Ramos (cell line): ENCODE measurements around the gene CHCHD5.
"Not testable (repeated sequence)": the region's sequence is repeated elsewhere in the genome, so short reads cannot be mapped to it uniquely, and the experiment has no call there.

ENCODE experiments used
- in situ Hi-C: fragments of 300-500 bp; cut with MboI; formaldehyde crosslinking; loops from one replicate; pipeline ENCODE4 v1.14.3; 2022; ENCODE audit warnings: low sequenced_read_pairs; ENCODE audit not compliant: unreplicated experiment

Gene CHCHD5, protein sequence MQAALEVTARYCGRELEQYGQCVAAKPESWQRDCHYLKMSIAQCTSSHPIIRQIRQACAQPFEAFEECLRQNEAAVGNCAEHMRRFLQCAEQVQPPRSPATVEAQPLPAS

DNA sequence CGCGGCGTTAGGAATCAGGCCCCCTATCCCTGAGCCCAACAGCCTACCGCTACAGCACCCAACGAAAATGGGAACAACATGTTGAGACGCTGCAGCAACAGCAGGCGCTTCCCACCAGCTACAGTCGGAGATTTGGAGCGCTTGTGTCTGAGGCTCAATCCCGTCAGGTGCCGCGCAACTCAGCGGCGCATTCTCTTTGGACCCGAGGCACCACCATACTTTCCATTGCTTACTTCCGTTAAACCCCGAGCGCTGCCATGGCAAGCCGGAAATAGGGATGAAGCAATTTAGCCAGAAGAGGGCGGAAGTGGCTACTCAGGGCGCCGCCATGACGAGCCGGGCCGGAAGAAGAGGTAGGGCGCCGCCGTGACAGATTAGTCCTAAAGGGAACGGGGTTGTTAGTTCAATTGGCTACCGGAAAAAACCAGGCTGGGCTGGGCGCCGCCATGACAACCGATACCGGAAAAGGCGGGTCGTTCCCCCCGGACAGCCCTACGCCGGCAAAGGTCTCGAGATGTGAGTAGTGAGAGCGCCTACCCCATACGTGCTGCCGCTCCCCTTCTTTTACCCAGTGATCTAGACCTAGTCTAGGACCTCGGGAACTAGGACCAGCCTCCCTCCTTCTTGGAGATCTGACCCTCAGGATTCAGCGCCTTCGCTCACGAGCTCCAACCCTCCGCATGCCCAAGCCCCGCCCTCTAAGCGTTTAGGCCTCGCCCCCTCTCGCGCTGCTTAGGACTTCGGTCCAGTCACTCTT lies at the start of gene CHCHD5:
CHCHD5 (plus strand) TSS at position 476 of the 757 bp plus-strand sequence; CDS start at position 515, 39 bp downstream.
- in situ Hi-C loops: no loop called here

DNA sequence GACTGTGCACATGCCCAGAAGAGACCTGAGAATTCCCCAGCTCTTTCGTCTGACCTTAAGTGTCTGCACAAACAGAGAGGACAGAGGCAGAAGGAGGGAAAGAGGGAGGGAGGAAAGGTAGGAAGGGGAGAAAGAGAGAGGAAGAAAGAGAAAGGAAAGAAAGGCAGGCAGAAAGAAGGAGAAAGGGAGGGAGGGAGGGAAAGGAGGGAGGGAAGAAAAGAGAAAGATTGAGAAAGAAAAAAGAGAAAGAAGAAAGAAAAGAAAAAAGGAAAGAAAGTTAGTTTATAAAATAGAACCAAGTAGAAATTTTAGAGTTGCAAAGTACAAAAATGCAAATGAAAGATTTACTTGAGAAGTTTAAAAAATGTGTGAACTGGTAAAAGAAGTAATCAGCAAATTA lies 49.6 kb upstream of the CHCHD5 start:
- in situ Hi-C loops: no loop called here

DNA sequence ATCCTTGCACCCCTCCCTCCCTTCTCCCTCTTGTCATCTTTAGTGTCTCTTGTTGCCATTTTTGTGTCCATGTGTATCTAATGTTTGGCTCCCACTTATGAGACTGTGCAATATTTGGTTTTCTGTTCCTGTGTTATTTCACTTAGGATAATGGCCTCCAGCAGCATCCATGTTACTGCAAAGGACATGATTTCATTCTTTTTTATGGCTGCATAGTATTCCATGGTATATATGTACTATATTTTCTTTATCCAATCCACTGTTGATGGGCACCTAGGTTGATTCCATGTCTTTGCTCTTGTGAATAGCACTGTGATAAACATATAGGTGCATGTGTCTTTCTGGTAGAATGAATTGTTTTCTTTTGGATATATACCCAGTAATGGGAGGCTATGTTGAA lies 47.7 kb upstream of the CHCHD5 start:
- in situ Hi-C loops: not testable (repeated sequence)

DNA sequence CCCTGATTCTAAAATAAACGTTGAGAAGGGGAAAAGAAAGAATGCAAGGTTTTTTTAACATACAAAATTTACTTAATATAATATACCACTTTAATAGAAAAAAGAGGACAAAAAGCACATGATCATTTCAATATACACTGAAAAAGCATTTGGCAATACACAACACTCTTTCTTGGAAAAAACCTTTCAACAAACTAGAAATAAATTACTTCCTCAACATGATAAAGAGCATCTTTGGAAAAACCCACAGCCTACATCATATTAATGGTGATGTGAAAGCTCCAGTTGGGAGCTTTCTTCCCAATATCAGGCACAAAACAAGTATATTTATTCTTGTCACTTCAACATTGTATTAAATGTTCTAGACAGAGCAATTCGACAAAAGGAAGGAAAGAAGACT lies 45.1 kb upstream of the CHCHD5 start:
- in situ Hi-C loops: no loop called here

DNA sequence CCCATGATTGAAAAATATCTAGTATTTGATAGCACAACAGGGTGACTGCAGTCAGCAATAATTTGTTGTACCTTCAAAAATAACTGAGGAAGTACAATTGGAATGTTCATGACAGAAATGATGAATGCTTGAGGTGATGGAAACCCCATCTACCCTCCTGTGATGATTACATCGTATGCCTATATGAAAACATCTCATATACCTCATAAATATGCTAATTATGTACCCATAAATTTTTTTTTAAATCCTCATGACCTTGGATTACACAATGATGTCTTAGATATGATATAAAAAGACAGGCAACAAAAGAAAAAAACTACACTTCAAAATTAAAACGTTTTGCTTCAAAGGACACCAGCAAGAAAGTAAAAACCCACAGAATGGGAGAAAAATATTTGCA lies 43.5 kb upstream of the CHCHD5 start:
- in situ Hi-C loops: no loop called here

DNA sequence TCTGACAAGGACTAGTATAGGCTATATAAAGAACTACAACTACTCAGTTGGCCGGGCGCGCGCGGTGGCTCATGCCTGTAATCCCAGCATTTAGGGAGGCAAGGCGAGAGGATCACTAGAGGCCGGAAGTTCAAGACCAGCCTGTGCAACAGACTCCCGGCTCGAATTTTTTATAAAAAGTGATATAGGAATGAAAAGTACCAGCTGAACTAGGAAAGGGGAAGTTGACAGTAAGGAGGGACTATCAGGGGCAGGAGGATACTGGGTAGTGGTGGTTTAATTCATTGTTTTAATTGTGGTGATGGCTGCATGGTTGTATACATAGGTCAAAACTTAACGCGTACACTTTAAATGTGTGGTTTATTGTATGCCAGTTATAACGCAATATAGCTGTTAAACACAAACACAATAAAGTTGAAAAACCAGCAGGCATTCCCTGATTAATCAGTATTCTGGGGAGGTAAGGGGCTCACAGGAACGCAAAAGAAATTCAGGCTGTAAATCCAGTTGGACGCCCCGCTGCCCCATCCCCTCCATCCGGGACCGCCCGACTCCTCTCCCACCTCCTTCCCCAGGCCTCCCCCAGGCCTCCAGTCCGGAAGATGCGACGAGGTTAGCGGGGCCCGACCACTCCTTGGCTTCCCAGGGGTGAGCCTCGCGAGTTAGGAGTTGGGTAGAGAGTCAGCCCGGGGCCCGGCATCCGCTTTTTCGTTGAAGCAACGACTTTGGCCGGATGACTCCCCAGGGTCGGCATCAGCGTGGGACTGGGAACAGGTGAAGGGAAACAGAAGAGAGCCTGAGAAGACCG lies 42.9 kb upstream of the CHCHD5 start:
- in situ Hi-C loops: no loop called here

DNA sequence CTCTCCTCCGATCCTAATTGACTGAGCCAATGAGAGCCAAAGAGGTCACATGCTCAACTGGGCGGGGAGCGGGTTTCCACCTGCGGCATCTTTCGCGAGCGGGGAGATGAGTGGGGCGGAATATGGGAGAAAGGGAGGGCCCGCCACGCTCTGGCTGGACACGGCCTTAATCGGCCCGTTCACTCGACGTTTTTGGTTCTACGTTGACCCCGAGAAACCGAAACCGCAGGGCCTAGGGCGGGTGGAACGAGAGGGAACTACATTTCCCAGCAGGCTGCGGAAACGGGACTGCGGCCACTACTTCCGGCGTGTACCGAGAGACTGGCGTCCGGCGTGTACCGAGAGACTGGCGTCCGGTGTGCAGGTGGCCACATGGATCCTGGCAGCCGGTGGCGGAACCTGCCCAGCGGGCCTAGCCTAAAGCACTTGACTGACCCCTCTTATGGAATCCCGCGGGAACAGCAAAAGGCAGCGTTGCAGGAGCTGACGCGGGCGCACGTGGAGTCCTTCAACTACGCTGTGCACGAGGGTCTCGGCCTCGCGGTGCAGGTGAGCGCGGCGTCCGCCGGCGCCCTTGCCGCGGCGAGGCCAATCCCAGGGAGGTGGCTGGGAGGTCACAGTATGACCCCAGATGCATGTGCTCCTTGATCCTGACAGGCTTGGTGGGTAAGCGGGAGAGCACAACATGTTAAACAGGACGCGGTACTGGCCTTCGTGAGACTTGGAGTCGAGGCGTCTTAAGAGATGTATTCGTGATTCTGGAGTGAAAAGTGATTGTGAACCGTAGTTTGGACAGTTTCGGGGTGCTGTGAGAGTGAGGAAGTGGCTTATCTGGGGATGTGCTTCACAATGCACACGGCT lies 42.1 kb upstream of the CHCHD5 start, which contains the start of gene POLR1B:
POLR1B (plus strand) TSS at position 343 of the 861 bp plus-strand sequence; CDS start at position 373, 30 bp downstream.
- in situ Hi-C loops: no loop called here

DNA sequence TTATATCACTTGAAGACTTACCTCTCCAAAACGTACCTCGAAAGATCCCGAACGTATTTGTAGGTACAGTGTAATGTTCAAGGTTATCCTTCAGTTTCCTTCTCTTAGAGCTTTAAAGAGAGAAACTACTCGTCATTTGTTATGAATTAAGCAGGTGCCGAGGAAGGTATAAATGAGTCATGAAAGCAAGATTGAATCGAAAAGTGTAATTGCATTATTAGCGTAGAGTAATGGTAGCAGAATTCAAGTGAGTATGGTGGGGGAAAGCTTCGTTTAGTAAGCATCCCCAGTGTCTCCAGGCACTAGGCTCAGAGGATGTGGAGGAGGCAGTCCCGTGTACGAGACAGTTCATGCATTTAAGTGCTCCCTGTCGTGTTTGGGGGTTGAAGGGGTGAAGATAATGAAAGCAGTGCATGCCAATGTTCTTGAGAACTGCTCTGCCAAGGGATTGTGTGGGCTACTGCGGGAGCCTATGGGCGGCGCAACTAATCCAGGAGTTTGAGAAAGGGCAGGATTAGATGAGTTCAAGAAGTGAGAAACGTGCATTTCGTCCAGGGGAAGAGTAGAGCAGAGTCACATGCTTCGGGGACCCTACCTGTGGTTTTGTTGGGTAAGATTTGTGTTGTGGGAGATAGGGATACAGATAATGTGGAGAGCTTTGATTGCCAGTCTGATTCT lies 41.3 kb upstream of the CHCHD5 start:
- in situ Hi-C loops: no loop called here

DNA sequence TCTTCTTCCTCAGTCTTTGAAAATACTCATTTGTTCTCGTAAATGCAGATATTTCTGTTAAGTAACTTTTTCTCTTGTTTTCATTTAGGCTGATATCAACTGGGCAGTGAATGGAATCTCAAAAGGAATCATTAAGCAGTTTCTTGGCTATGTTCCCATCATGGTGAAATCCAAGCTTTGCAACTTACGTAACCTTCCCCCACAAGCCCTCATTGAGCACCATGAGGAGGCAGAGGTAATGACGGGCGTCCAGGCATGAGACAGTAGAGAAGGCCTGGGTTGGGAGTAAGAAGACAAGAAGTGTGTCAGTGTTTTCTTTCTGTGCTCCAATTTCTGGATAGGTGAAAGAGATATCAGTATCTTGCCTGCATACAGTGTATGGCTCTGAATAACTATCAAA lies 37.1 kb upstream of the CHCHD5 start:
- in situ Hi-C loops: no loop called here

DNA sequence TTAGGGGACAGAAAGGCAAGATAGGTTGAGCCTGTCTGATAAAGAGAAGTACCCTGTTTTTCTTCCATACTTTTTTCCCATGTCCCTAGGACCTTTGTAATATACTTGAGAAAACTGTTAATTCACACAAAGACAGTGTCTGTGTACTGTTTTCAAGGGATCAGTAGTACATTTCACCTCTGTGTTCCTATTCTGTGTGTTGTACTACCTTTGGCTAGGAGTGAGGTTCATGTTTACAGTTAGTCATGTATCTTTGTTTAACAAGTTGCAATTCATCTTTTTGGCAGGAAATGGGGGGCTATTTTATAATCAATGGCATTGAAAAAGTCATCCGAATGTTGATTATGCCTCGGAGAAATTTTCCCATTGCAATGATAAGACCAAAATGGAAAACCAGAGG lies 35.4 kb upstream of the CHCHD5 start:
- in situ Hi-C loops: no loop called here

DNA sequence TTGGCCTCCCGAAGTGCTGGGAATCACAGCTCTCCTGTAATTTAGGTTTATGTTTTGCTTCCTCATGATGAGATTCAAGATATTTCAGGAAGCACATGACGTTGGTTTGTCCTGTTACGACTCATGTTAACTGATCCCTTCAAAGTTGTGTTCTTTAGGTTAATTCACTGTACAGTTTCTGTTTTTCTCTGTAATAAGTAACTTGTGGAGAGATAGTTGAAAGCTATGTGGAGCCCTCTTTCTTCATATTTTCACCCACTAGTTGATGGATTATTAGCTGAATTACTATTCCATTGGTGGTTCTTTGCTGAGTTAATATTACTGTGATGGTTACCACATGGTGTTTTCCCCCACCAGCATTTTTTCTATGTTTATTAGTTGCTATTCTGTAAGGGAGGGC lies 18.3 kb upstream of the CHCHD5 start:
- in situ Hi-C loops: no loop called here

DNA sequence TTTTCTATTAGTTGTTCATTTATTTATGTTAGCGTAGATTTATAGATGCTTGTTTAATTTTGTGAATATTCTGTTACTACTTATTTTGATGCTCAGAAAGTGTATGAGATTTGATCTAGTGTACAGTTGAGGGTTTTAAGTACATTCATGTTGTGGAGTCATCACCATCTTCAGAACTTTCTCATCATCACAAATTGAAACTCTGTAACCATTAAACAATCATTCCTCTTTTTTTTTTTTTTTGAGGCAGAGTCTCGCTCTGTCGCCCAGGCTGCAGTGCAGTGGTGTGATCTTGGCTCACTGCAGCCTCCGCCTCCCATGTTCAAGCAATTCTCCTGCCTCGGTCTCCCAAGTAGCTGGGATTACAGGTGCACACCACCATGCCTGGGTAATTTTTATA lies 17.9 kb upstream of the CHCHD5 start:
- in situ Hi-C loops: not testable (repeated sequence)

DNA sequence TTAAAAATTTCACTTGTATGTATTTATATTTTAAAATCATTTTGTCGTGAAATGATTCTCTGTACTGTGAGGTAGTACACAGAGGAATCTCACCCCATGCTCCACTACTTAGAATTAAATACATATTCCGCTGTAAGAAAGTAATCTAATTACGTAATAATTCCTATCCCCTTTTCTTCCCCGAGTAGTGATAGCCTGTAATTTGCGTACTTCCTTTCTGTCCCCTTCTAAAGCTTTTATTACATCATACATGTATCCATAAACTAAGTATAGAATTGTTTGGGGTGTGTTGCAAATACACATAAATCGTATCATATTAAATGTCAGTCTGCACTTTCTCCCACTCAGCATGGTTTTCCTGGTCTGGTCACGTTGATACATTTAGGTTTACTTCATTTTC lies 12.4 kb upstream of the CHCHD5 start:
- in situ Hi-C loops: no loop called here

DNA sequence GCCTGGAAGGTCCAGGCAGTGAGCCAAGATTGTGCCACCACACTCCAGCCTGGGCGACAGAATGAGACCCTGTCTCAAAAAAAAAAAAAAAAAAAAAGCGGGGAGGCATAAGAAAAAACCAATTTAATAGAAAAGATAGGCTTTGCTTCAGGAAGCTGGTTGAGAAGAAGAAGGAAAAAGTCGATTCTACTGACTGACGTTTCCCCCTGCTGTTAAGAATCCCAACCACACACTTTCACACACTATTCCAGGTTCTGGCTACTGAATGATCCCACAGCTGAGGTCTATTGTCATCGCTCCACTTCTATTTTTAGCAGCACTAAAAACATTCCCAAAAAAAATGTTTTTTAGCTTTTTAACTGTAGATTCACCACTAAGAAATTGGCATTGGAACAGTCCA lies 6.7 kb upstream of the CHCHD5 start:
- in situ Hi-C loops: no loop called here

DNA sequence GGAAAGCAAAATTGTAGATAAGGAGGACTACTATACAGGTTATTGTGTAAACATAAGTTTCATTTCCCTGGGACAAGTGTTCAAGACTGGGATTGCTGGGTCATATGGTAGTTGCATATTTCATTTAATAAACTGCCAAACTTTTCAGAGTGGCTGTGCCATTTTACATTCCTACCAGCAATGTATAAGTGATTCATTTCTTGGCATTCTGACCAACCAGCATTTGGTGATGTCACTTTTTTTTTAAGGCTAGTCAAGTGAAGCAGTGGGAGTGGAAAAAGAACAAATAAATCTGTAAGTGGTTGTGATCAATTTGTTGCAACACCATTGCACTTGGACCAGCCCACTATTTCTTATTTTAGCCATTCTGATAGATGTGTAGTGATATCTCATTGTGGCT lies 5.2 kb upstream of the CHCHD5 start:
- in situ Hi-C loops: no loop called here

DNA sequence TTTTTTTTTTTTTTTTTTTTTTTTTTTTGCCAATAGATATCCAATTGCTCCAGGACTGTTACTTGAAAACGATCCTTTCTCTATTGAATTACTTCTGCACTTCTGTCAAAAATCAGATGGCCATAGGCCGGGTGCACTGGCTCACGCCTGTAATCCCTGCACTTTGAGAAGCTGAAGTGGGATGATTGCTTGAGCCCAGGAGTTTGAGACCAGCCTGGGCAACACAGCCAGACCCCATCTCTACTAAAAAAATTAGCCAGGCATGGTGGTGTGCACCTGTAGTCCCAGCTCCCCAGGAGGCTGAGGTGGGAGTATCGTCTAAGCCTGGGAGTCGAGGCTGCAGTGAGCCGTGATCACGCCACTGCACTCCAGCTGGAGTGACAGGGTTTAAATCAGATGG lies 4.3 kb upstream of the CHCHD5 start:
- in situ Hi-C loops: no loop called here

DNA sequence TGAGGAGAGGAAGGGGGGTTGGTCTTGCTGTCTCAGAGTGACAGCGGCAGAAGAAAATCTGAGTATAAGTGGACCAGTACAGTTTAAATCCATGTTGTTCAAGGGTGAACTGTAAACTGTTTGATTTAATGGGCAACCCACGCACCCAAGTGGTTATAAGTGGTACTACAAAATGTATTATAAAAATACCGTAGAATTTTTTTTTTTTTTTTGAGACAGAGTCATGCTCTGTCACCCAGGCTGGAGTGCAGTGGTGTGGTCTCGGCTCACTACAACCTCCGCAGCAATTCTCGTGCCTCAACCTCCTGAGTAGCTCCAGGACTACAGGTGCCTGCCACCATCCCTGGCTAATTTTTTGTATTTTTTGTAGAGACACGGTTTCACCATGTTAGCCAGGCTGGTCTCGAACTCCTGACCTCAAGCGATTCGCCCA lies 2.1 kb upstream of the CHCHD5 start:
- in situ Hi-C loops: no loop called here

DNA sequence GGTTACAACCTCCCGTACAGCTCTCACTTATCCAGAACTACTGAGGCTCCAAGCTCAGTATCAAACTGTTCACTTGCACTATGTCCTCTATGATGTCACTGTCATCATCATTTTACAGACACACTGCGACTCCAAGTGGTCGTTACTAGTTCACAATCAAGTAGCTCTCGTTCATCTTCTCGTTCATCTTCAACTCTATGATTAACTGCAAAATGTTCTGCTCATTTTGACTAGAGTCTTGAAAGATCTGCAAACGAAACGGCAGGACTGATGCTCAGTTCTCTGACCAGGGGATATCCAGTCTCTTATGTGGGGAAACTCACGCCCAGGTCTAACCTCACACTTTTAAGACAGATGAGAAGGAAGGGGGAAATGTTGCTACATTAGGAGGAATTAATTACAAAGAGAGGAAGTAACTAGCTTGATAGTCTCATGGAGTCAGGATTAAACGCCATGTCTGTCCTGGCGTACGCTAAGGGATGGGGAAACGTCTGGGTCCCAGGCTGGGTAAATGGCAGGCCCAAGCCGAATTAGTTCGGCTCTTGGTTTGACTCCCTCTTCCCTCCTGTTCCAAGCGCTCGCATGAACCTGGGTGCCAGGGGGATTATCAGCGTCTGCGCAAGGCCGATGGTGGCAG lies 794 bp upstream of the CHCHD5 start:
- in situ Hi-C loops: no loop called here

DNA sequence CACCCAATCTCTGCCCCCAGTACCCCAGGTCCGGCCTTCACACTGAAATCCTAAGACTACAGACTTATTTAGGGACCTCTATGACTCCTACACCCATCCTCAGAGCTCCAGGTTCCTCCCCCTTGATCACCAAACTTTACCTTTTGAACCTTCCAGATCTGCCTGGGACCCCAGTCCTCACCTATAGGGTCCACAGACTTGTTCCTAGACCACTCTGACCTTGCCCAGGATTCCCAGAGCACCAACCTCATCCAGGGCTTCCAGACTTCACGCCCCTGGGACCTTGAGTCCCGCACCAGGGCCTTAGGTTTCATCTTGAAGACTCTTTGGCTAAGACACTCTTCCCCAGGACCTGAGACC lies 462 bp downstream of the CHCHD5 start:
- in situ Hi-C loops: no loop called here
